Activated CD4-positive, alpha-beta T cell treated with anti-CD3 and anti-CD28 coated beads, Interleukin-2, amount 50 U/mL, for 16 hours (primary cell): Measurements from ENCODE around the gene RMND1.
"Not testable (repeated sequence)": the region's sequence is repeated elsewhere in the genome, so short reads cannot be mapped to it uniquely, and the experiment has no call there.

Experiments
- DNase-seq: peaks from one replicate; pipeline ENCODE4 v3.0.0-alpha.2; 2020

The RMND1 gene

GRCh38 chr6:151451950-151452749, at the start of gene RMND1:
RMND1 (minus strand) TSS chr6:151452126; CDS start chr6:151445811, 6,315 bp downstream.
- DNase-seq, result peak; percentile 100

- DNase-seq, result no peak
Measured at GRCh38 chr6:151499551-151499950, 47.6 kb upstream of the RMND1 start.

DNA sequence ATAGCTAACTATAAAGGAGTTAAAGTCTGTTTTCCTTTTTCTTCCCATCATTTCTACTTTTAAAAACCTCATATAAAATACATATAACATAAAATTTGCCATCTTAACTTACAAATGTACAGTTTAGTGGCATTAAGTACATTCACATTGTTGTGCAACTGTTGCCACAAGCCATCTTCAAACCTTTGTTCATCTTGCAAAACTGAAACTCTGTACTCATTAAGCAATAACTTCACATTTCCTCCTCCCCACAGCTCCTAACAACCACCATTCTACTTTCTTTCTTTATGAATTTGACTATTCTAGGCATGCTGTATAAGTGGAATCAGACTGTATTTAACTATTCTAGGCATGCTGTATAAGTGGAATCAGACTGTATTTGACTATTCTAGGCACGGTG, 46.4 kb upstream of the RMND1 start:
- DNase-seq, result peak; percentile 58

GRCh38 chr6:151497905-151498304, 46.0 kb upstream of the RMND1 start:
- DNase-seq, result no peak

GRCh38 chr6:151495380-151495779, 43.5 kb upstream of the RMND1 start:
- DNase-seq, result no peak

DNA sequence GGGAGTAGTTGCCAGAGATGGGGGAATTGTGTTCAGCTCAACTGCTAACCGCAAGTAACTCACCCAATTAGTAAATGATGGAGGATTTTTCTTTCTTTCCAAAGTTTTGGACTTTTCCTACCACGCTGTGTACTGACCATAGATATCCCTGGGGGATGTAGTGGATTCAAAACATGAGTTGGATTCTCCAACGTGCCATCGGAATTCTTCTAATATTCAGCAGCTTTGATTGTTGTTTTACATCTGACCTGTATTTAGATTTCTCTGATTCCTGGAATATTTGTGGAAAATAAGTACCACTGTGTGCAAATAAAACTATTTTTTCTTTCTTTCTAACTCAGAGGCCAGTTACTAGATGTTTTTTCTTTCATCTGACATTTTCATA, 43.0 kb upstream of the RMND1 start:
- DNase-seq, result no peak

DNA sequence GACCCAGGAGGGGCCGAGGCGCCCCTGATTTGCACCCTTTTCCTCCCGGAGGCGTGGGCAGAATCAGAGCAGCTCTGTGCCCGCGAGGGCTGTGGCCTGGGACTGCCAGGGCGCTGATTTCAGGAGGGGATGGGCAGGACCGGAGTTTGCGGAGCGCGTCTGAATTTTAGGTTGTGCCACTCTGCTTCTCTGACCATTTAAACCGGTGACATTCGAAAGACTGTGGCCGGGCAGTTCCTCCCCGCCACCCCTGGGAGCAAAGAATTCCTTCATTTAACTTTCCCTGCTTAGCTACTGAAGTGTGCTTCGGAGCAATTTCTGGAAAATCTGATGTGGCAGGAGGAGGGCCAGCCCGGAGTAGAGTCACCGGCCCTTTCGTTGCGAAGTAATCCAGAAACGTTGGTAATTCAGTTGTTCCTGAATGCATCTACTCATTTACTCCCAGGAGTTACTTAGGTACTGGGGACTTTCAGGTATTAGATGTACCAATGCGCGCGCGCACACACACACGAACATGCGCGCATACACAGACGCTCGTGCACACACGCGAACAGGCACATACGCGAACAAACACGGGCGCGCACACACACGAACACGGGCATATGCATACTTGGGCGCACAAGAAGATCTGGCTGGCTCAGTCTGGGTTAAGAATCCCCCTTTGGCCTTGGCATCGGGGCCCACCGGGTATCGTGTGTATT, 42.5 kb upstream of the RMND1 start:
- peak; percentile 32 for DNase-seq

- peak; percentile 30 for DNase-seq
Measured at GRCh38 chr6:151493804-151494234, 41.9 kb upstream of the RMND1 start, which contains the start of gene CCDC170. CCDC170 (plus strand) TSS chr6:151494017; CDS start chr6:151494129, 112 bp downstream.

GRCh38 chr6:151493161-151493803, 41.4 kb upstream of the RMND1 start:
- no peak for DNase-seq

- no peak for DNase-seq
Measured at GRCh38 chr6:151490996-151491395, 39.1 kb upstream of the RMND1 start.

GRCh38 chr6:151488226-151488625, 36.3 kb upstream of the RMND1 start:
- no peak for DNase-seq

DNA sequence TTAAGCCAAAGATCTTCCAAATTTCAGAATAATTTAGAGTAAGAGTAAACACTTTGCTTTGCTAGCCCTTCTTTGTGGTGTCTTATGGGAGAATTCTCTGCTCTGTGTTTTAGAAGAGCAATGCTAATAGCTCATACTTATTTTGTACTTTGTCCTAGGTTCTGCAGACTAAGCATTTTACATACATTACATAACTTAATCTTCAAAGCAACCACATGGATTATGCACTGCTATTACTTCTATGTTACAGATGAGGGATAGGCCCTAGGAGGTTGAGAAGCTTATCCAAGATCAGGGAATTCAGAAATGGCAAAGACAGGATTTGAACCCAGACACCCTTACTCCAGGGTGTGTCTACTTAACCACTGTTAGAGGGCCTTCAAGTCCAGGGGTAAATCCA, 32.1 kb upstream of the RMND1 start:
- DNase-seq, result no peak

DNA sequence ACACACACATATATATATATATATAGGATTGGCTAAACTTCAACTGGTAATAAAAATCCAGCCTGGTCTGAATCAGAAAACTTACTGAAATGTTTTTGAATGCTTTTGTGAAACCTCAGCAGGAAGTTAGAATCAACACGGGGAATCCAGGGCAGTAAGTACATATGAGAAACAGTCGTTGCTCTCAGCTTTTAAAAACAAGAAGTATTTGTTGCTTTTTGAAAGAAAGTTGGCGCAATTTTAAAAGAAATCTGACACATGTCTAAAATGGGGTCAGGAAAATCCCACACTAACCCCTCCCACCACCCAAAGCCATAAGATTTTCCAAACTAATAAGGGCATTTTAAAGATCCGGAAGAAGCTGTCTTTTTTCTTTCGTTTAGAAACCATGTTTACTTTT, 30.4 kb upstream of the RMND1 start:
- DNase-seq, result peak; percentile 27

DNA sequence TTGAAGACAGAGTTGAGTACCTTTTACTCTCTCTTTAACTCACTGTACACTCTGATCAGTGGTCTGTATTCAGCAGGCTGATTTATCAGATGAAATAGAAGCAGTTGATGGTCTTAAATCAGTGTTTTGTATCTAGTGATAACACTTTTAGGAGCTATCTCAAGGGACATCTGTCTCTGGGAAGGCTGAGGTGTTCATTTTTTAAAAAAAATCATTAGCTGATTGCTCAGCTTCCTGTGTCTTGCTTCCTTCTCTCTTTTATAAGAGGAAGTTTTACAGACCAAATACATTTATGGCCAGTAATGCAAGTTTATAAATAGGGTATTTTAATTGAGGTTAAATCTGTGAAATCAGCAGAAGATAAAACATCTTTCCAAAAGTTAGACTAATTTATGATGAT, 29.9 kb upstream of the RMND1 start:
- no peak for DNase-seq

DNA sequence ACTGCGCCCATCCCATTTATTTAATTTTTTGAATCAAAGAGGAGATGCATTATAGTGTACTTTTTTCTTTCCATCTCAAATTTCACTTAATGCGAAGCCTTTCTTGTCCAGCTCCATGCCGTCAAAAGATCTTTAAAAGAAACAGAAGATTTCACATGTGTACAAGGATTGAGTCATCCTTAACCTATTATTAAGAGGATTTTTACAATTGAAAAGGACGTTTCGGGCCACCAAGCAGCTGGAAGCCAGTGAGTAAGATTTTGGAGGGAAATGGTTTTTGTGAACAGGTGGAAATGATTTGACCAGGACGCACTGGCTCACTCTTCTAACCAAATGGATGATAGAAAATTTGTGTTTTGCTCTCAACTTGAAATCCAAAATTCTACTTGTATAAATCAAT, 26.7 kb upstream of the RMND1 start:
- DNase-seq, result no peak

- DNase-seq, result no peak
Measured at GRCh38 chr6:151477726-151478125, 25.8 kb upstream of the RMND1 start.

- DNase-seq, result peak; percentile 32
Measured at GRCh38 chr6:151475653-151476523, 24.0 kb upstream of the RMND1 start.

DNA sequence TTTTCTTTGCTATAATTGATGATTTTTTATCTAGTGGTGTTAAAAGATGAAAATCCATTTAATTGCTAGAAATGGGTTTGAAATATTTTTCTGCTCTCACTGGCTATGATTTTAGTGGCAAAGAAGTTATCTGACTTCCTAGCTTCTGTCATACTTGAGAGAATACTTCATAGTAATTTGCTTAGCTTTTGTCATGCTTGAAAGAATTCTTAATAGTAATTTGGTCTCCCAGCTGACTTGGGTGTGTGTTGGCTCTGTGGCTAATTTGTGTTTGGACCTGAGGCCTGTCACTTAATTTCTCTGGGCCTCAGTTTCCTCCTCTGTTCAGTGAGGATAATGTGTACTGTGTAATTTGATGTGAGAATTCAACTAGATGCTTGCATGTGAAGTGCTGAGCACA, 12.8 kb upstream of the RMND1 start:
- no peak for DNase-seq

GRCh38 chr6:151461673-151462072, 9.7 kb upstream of the RMND1 start:
- no peak for DNase-seq

- DNase-seq, result not testable (repeated sequence)
Measured at GRCh38 chr6:151455751-151456398, 3.9 kb upstream of the RMND1 start.

DNA sequence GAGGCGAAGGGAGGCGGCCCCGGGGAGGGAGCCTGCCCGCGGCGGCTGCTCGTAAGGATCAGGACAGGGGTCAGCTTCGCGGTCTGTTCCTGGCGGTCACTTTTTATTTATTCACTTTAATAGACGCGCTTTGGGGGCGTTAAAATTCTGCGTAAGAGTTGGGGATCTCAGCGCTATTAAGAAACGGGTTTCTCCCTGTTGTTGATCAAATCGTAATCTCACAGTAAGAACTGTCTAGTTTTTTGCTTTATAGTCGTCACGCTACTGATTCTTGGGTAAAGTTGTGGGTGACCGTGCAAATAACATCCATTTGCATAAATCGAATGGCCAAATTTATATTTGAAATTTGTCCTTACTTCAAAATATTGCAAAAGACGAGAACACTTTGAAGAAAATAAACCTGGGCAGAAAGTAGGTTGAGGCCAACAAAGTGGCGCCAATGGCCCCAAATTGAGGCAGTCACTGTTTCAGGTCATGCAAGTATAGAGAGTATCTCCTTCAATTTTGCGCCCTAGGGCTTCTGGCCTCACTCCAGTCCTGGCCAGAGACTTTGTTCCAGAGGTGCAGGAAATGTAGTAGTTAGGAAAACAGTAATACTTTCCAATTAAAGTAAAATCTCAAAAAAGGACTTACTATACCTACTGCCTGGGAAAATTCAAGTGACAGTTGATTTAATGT, 963 bp upstream of the RMND1 start:
- DNase-seq, result no peak
